GM18858 (cell line): ENCODE measurements around the gene PKP2.
A peak's percentile ranks its signal among the peaks of the same experiment; 100 is the strongest.

ENCODE experiments used
- ATAC-seq: cut with Tn5 transposase; IDR thresholded peaks from one replicate; pipeline ENCODE4 v1.9.1; 2021; ENCODE audit not compliant: unreplicated experiment

The PKP2 gene

GRCh38 chr12:32896432-32897280, at the start of gene PKP2:
PKP2 (minus strand) TSS chr12:32896777; CDS start chr12:32896731, 46 bp downstream.
- no peak for ATAC-seq

GRCh38 chr12:32944195-32944594, 47.6 kb upstream of the PKP2 start:
- ATAC-seq, result no peak

- no peak for ATAC-seq
Measured at GRCh38 chr12:32939801-32940200, 43.2 kb upstream of the PKP2 start.

- ATAC-seq, result no peak
Measured at GRCh38 chr12:32926963-32927362, 30.4 kb upstream of the PKP2 start.

- ATAC-seq, result no peak
Measured at GRCh38 chr12:32926356-32926755, 29.8 kb upstream of the PKP2 start.

- ATAC-seq, result no peak
Measured at GRCh38 chr12:32922546-32923297, 26.1 kb upstream of the PKP2 start.

GRCh38 chr12:32921397-32921796, 24.8 kb upstream of the PKP2 start:
- ATAC-seq, result no peak

- ATAC-seq, result no peak
Measured at GRCh38 chr12:32920506-32921085, 24.0 kb upstream of the PKP2 start.

- peak; percentile 55 for ATAC-seq
Measured at GRCh38 chr12:32918890-32919801, 22.6 kb upstream of the PKP2 start.

- no peak for ATAC-seq
Measured at GRCh38 chr12:32917094-32917611, 20.6 kb upstream of the PKP2 start.

- ATAC-seq, result no peak
Measured at GRCh38 chr12:32907898-32908476, 11.4 kb upstream of the PKP2 start.

GRCh38 chr12:32907166-32907565, 10.6 kb upstream of the PKP2 start:
- no peak for ATAC-seq

- ATAC-seq, result peak; percentile 100
Measured at GRCh38 chr12:32906399-32907165, 10.0 kb upstream of the PKP2 start.

GRCh38 chr12:32903763-32904162, 7.2 kb upstream of the PKP2 start:
- ATAC-seq, result no peak

GRCh38 chr12:32903318-32903717, 6.7 kb upstream of the PKP2 start:
- no peak for ATAC-seq

- ATAC-seq, result peak; percentile 22
Measured at GRCh38 chr12:32902287-32902997, 5.9 kb upstream of the PKP2 start.

GRCh38 chr12:32901553-32901952, 5.0 kb upstream of the PKP2 start:
- no peak for ATAC-seq

- no peak for ATAC-seq
Measured at GRCh38 chr12:32897687-32898573, 1.4 kb upstream of the PKP2 start.
